C4-2B (cell line): ENCODE measurements around the gene TMPRSS11A.

Experiments
- CTCF ChIP-seq: fragments of 450-650 bp; conservative IDR thresholded peaks from 2 replicates; pipeline ENCODE4 v1.5.1; 2017; ENCODE audit warnings: mild to moderate bottlenecking
- ZFX ChIP-seq: fragments of 450-650 bp; IDR thresholded peaks from 2 replicates; pipeline ENCODE4 v1.6.1; 2017

- TF ChIP-seq CTCF (no peak), ZFX (no peak)
These were observed 22.2 kb downstream of the TMPRSS11A start for GRCh38 chr4:67941074-67941473.
